Measurements from ENCODE around the gene BIN2. TPM values are rescaled to one million over a fixed set of nuclear protein-coding genes. Genes with fewer than 3 reads are reported as not detected.

Gene BIN2
- total and polyA plus RNA-seq, 9 of the 15 experiments (the other 6 are each of a cell fraction or from before 2014, with no cell fraction given), result 0.04 to 0.39 (median 0.25) TPM; not detected in 1

DNA sequence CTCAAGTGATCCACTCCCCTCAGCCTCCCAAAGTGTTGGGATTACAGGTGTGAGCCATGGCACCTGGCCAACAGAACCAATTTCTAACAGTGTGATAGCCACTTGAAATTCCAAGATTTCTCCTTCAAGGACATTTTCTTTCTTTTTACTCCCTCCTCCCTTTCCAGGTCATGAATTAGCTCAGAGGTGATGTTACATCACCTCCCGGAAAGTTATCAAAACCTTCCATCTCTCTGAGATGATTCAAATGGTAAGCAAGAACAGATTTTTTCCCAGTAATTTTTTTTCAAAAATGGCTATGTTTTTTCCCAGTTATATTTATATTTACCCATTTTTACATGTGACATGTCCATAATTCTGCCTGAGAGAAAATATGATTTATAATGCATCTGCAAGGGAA is 38.1 kb downstream of the BIN2 start:
- WGBS (ENCODE audit: insufficient coverage, low coverage, missing lambda C conversion rate), result 5% methylated on average over 1 of the region's 1 CpG
- H2AFZ ChIP-seq (ENCODE audit: low read depth, low read length), result no peak overlapping the region
- H3K27ac ChIP-seq (ENCODE audit: extremely low read depth, low read depth, low read length), result no peak overlapping the region
- POLR2A ChIA-PET, result no interaction called here
- no peak for ATAC-seq
- no peaks in the 10 kb centered on the region for H3K9me1 ChIP-seq (ENCODE audit: control insufficient read depth, insufficient read depth, low read length)
- no peaks in the 10 kb centered on the region for H3K9me3 ChIP-seq (replicated peaks; ENCODE audit: control insufficient read depth, insufficient read depth, low read depth, low read length)
- TF ChIP-seq, protein P1, sequence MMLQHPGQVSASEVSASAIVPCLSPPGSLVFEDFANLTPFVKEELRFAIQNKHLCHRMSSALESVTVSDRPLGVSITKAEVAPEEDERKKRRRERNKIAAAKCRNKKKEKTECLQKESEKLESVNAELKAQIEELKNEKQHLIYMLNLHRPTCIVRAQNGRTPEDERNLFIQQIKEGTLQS (IDR thresholded peaks at IDR 0.05), result 0 out of 2 replicates have a peak, but pooled peaks have one; percentile 34
- TF ChIP-seq, protein P1 (CRISPR knock-in tag; conservative IDR thresholded peaks at IDR 0.05), result no peak
- TF ChIP-seq ZNF57 (CRISPR knock-in tag; IDR thresholded peaks at IDR 0.05) (no peak), NFYB (IDR thresholded peaks at IDR 0.05; ENCODE audit: extremely low read depth, insufficient read length) (no peak), NFIC (IDR thresholded peaks at IDR 0.05) (peak; percentile 31; the same call in 1 of the 2 replicates), RBM14 (IDR thresholded peaks at IDR 0.05; ENCODE audit: borderline replicate concordance, insufficient read depth, low read depth, low read length) (no peak)
- H3K79me2 ChIP-seq (ENCODE audit: control insufficient read depth, insufficient read depth, low read length), result no peaks in the 10 kb centered on the region
- H3K9ac ChIP-seq (ENCODE audit: insufficient read depth in 1 of 2, low read depth in 2 of 2, low read length in 2 of 2), result no peak overlapping the region
- no TSS peak for BruUV-seq (replicated peaks)
- no peaks in the 10 kb centered on the region; a peak in 1 of 5 replicates for H3K4me1 ChIP-seq (replicated peaks in 1 of 2; ENCODE audit: control insufficient read depth in 2 of 2, insufficient read depth in 2 of 2, low read length in 2 of 2)
- DNase-seq (ENCODE audit: extremely low read depth in 1 of 4, low spot score in 3 of 4), result no peak
- FAIRE-seq, result no peak
- no peaks in the 10 kb centered on the region for H4K20me1 ChIP-seq (replicated peaks; ENCODE audit: control insufficient read depth, insufficient read depth, low read length)
- in situ Hi-C loops (cut with MboI) (no loop called here), intact Hi-C loops (cut with micrococcal nuclease) (no loop called here)
- no peaks in the 10 kb centered on the region for H3K36me3 ChIP-seq (ENCODE audit: control insufficient read depth, insufficient read depth, low read length)
- H3K4me2 ChIP-seq (ENCODE audit: insufficient read depth, low read length), result no peak overlapping the region
- H3K4me3 ChIP-seq, result no peak overlapping the region
- H3K27me3 ChIP-seq (ENCODE audit: control insufficient read depth in 2 of 2, insufficient read depth in 2 of 2, low read length in 2 of 2), result peaks cover 0 to 4% of the 10 kb centered on the region in 2 experiments; a peak in 1 of 5 replicates
- CTCF ChIA-PET (ENCODE audit: low intra/inter-chr PET ratio), result no interaction called here

Data from K562 (cell line).